ENCODE data around the gene SPOUT1.
"Not testable (repeated sequence)": the region's sequence is repeated elsewhere in the genome, so short reads cannot be mapped to it uniquely, and the experiment has no call there.

The SPOUT1 gene

GRCh38 chr9:128798896-128799295 is 30.7 kb downstream of the SPOUT1 start:
- no peak for DNase-seq (ENCODE audit: low spot score)
- no peak for TF ChIP-seq CTCF (IDR thresholded peaks at IDR 0.05; ENCODE audit: extremely low read depth, insufficient read depth, missing control alignments)
- in situ Hi-C loops (cut with MboI; ENCODE audit: low pct_unique_long_range_greater_than_20kb, low sequenced_read_pairs, unreplicated experiment): no loop called here

- DNase-seq (ENCODE audit: low spot score); in situ Hi-C loops (cut with MboI; ENCODE audit: low pct_unique_long_range_greater_than_20kb, low sequenced_read_pairs, unreplicated experiment): not testable (repeated sequence)
Observed at GRCh38 chr9:128794961-128795360, 34.6 kb downstream of the SPOUT1 start.

GRCh38 chr9:128792978-128793686 is 36.5 kb downstream of the SPOUT1 start:
- no peak for DNase-seq (ENCODE audit: low spot score)
- no peak for TF ChIP-seq CTCF (IDR thresholded peaks at IDR 0.05; ENCODE audit: extremely low read depth, insufficient read depth, missing control alignments)
- in situ Hi-C loops (cut with MboI; ENCODE audit: low pct_unique_long_range_greater_than_20kb, low sequenced_read_pairs, unreplicated experiment): no loop called here

GRCh38 chr9:128792134-128792533 is 37.5 kb downstream of the SPOUT1 start:
- DNase-seq (ENCODE audit: low spot score): no peak
- in situ Hi-C loops (cut with MboI; ENCODE audit: low pct_unique_long_range_greater_than_20kb, low sequenced_read_pairs, unreplicated experiment): no loop called here
- TF ChIP-seq CTCF (IDR thresholded peaks at IDR 0.05; ENCODE audit: extremely low read depth, insufficient read depth, missing control alignments): no peak

GRCh38 chr9:128790536-128790935 is 39.1 kb downstream of the SPOUT1 start:
- in situ Hi-C loops (cut with MboI; ENCODE audit: low pct_unique_long_range_greater_than_20kb, low sequenced_read_pairs, unreplicated experiment): no loop called here
- DNase-seq (ENCODE audit: low spot score): no peak
- TF ChIP-seq CTCF (IDR thresholded peaks at IDR 0.05; ENCODE audit: extremely low read depth, insufficient read depth, missing control alignments): no peak

- TF ChIP-seq CTCF (IDR thresholded peaks at IDR 0.05; ENCODE audit: extremely low read depth, insufficient read depth, missing control alignments): no peak
- in situ Hi-C loops (cut with MboI; ENCODE audit: low pct_unique_long_range_greater_than_20kb, low sequenced_read_pairs, unreplicated experiment): no loop called here
- no peak for DNase-seq (ENCODE audit: low spot score)
Observed at GRCh38 chr9:128788445-128788844, 41.1 kb downstream of the SPOUT1 start.

- TF ChIP-seq CTCF (IDR thresholded peaks at IDR 0.05; ENCODE audit: extremely low read depth, insufficient read depth, missing control alignments): no peak
- in situ Hi-C loops (cut with MboI; ENCODE audit: low pct_unique_long_range_greater_than_20kb, low sequenced_read_pairs, unreplicated experiment): no loop called here
- no peak for DNase-seq (ENCODE audit: low spot score)
Observed at GRCh38 chr9:128787659-128788058, 41.9 kb downstream of the SPOUT1 start.
